ENCODE data around the gene ANAPC16. TPM values are rescaled to one million over a fixed set of nuclear protein-coding genes. Genes with fewer than 3 reads are reported as not detected.

The ANAPC16 gene
- total and polyA plus RNA-seq, 2 experiments from 2014 or later: 69.6 to 97.9 TPM

DNA sequence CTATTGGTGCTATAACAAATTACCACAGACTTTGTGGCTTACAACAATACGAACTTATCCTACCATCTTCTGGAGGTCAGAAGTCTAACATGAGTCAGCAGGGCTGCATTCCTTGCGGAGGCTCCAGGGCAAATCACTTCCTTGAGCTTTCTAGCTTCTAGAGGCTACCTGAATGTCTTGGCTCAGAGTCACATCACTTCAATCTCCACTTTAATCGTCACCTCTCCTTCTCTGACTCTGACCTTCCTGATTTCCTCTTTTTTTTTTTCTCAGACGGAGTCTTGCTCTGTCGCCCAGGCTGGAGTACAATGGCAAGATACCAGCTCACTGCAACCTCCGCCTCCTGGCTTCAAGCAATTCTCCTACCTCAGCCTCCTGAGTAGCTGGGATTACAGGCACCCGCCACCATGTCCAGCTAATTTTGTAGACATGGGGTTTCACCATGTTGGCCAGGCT is 44.6 kb upstream of the ANAPC16 start:
- peak; percentile 86 for DNase-seq
- H3K27ac ChIP-seq: peak overlapping the region; percentile 45

DNA sequence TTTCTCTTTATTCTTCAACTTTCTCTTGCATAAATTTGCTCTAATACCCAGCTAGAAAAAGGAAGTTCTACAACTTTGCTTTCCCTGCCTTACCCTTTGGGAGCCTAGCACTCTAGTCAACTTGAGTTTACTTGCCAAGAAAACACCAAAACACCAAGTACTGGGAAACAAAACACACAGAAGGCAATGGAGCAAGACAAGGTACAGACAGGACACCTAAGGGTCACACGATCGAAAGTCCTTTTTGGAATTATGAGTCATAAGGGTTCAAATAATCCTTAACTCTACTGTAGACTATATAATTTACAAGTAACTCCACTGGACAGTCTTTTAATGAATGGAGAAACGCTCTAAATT is 42.6 kb upstream of the ANAPC16 start:
- TF ChIP-seq EZH2 (IDR thresholded peaks at IDR 0.05; ENCODE audit: insufficient read depth, poor library complexity, severe bottlenecking) (no peak), EZH2phosphoT487 (IDR thresholded peaks at IDR 0.05; ENCODE audit: insufficient read depth, low read depth) (no peak)
- no peaks in the 10 kb centered on the region for H3K9me2 ChIP-seq (ENCODE audit: insufficient read depth)
- H3K4me3 ChIP-seq: no peak overlapping the region
- no peak overlapping the region for H3K9ac ChIP-seq
- no peak overlapping the region for H3K4me2 ChIP-seq (ENCODE audit: unreplicated experiment)
- peaks cover 42% of the 10 kb centered on the region for H3K4me1 ChIP-seq (ENCODE audit: insufficient read depth)
- DNase-seq: no peak
- H3K36me3 ChIP-seq (ENCODE audit: low read depth): no peaks in the 10 kb centered on the region
- no peak overlapping the region for H3K27ac ChIP-seq
- H3F3A ChIP-seq (ENCODE audit: insufficient read depth): peaks cover 54% of the 10 kb centered on the region
- 95 to 97% methylated on average over 3 of the region's 3 CpGs for WGBS, 2 experiments (ENCODE audit: low coverage in 1 of 2, low lambda C conversion rate in 2 of 2, missing lambda C conversion rate in 2 of 2)
- H3K27me3 ChIP-seq (replicated peaks; ENCODE audit: insufficient read depth): no peaks in the 10 kb centered on the region
- H2AFZ ChIP-seq: no peak overlapping the region
- no peaks in the 10 kb centered on the region for H3K79me2 ChIP-seq (ENCODE audit: insufficient read depth)
- in situ Hi-C loops (cut with MboI): no loop called here
- no peaks in the 10 kb centered on the region for H3K9me3 ChIP-seq (ENCODE audit: low read depth)
- H4K20me1 ChIP-seq (ENCODE audit: insufficient read depth): no peaks in the 10 kb centered on the region

More for the DNA sequence above, 44.6 kb upstream of the ANAPC16 start:
- WGBS, 2 experiments (ENCODE audit: low coverage in 1 of 2, low lambda C conversion rate in 2 of 2, missing lambda C conversion rate in 2 of 2): 31 to 32% methylated on average over 7 of the region's 7 CpGs
- no peaks in the 10 kb centered on the region for H3K27me3 ChIP-seq (replicated peaks; ENCODE audit: insufficient read depth)
- H3K9ac ChIP-seq: no peak overlapping the region
- H3K9me3 ChIP-seq (ENCODE audit: low read depth): no peaks in the 10 kb centered on the region
- H3F3A ChIP-seq (ENCODE audit: insufficient read depth): peaks cover 52% of the 10 kb centered on the region
- TF ChIP-seq EZH2phosphoT487 (IDR thresholded peaks at IDR 0.05; ENCODE audit: insufficient read depth, low read depth) (no peak), EZH2 (IDR thresholded peaks at IDR 0.05; ENCODE audit: insufficient read depth, poor library complexity, severe bottlenecking) (no peak)
- no peak overlapping the region for H2AFZ ChIP-seq
- peaks cover 42% of the 10 kb centered on the region for H3K4me1 ChIP-seq (ENCODE audit: insufficient read depth)
- in situ Hi-C loops (cut with MboI): no loop called here
- no peak overlapping the region for H3K4me3 ChIP-seq
- H4K20me1 ChIP-seq (ENCODE audit: insufficient read depth): no peaks in the 10 kb centered on the region
- H3K4me2 ChIP-seq (ENCODE audit: unreplicated experiment): peak overlapping the region; percentile 67
- no peaks in the 10 kb centered on the region for H3K36me3 ChIP-seq (ENCODE audit: low read depth)
- H3K79me2 ChIP-seq (ENCODE audit: insufficient read depth): 0 out of 2 replicates have a peak, but pooled peaks cover under 1% of the 10 kb centered on the region
- no peaks in the 10 kb centered on the region for H3K9me2 ChIP-seq (ENCODE audit: insufficient read depth)

DNA sequence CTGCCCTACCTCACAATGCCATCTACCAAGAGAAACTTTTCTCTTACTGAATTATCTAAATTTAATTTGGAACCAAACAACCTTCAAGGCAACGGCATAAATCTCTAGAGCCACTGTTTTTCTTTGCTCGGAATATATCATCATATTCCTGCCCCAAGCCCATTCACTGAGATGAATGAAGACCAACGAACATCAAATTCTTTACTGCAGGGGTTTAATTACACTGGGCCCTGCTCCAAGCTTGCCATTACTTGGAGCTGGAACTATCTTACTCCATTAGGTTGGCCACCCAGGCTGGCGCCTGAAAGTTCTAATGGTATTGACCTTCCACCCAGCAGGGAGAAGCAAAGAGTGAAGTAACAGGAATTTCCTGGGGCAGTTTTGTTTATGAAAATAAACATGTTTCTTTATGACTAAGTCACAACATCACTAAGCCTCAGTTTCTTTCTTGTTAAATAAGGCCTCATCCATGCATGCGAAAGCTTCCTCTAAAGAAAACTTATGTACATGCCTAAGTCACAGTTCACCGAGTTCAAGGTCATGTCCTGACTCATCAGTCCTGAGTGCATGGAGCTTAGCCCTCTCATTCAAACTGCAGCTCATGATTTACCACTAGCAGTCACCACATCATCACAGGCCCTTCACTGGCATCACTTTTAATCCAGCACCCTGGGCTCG is 42.1 kb upstream of the ANAPC16 start:
- Histone ChIP-seq H3K27ac (no peak overlapping the region), H3K4me1 (ENCODE audit: insufficient read depth) (peaks cover 42% of the 10 kb centered on the region), H4K20me1 (ENCODE audit: insufficient read depth) (no peaks in the 10 kb centered on the region), H3K79me2 (ENCODE audit: insufficient read depth) (no peaks in the 10 kb centered on the region), H3K9me2 (ENCODE audit: insufficient read depth) (no peaks in the 10 kb centered on the region), H3K36me3 (ENCODE audit: low read depth) (no peaks in the 10 kb centered on the region), H3F3A (ENCODE audit: insufficient read depth) (peaks cover 54% of the 10 kb centered on the region), H3K9ac (no peak overlapping the region), H3K9me3 (ENCODE audit: low read depth) (no peaks in the 10 kb centered on the region), H2AFZ (no peak overlapping the region), H3K4me3 (no peak overlapping the region), H3K27me3 (replicated peaks; ENCODE audit: insufficient read depth) (no peaks in the 10 kb centered on the region), H3K4me2 (ENCODE audit: unreplicated experiment) (no peak overlapping the region)
- WGBS, 2 experiments (ENCODE audit: low coverage in 1 of 2, low lambda C conversion rate in 2 of 2, missing lambda C conversion rate in 2 of 2): 86 to 87% methylated on average over 7 of the region's 7 CpGs
- TF ChIP-seq EZH2phosphoT487 (IDR thresholded peaks at IDR 0.05; ENCODE audit: insufficient read depth, low read depth): no peak
- TF ChIP-seq EZH2 (IDR thresholded peaks at IDR 0.05; ENCODE audit: insufficient read depth, poor library complexity, severe bottlenecking): no peak
- peak; percentile 4 for DNase-seq
- in situ Hi-C loops (cut with MboI): no loop called here

DNA sequence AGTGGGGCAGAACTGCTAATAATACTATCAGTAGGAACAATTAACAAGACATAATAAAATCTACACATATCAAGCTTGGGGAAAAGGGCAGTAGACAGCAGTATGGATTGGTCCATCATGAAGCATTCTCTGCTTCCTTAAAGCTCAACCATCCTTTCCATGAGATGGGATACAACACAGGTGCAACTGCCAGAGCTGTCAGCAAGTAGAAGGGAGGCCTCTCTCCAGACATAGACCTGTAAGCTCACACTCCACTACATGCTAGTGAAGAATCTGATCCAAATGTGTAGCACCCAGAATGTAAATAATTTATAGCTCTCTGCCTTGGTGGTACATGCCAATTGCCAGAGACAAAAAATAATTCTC is 41.5 kb upstream of the ANAPC16 start:
- no peak overlapping the region for H3K27ac ChIP-seq
- no peaks in the 10 kb centered on the region for H3K79me2 ChIP-seq (ENCODE audit: insufficient read depth)
- no peaks in the 10 kb centered on the region for H3K27me3 ChIP-seq (replicated peaks; ENCODE audit: insufficient read depth)
- H3K36me3 ChIP-seq (ENCODE audit: low read depth): 0 out of 2 replicates have a peak, but pooled peaks cover 3% of the 10 kb centered on the region
- peaks cover 42% of the 10 kb centered on the region for H3K4me1 ChIP-seq (ENCODE audit: insufficient read depth)
- no peaks in the 10 kb centered on the region for H3K9me3 ChIP-seq (ENCODE audit: low read depth)
- DNase-seq: no peak
- peaks cover 54% of the 10 kb centered on the region for H3F3A ChIP-seq (ENCODE audit: insufficient read depth)
- H3K9me2 ChIP-seq (ENCODE audit: insufficient read depth): no peaks in the 10 kb centered on the region
- no peak overlapping the region for H2AFZ ChIP-seq
- no peak overlapping the region for H3K4me2 ChIP-seq (ENCODE audit: unreplicated experiment)
- no peaks in the 10 kb centered on the region for H4K20me1 ChIP-seq (ENCODE audit: insufficient read depth)
- no peak overlapping the region for H3K4me3 ChIP-seq
- H3K9ac ChIP-seq: no peak overlapping the region
- no peak for TF ChIP-seq EZH2phosphoT487 (IDR thresholded peaks at IDR 0.05; ENCODE audit: insufficient read depth, low read depth)
- no peak for TF ChIP-seq EZH2 (IDR thresholded peaks at IDR 0.05; ENCODE audit: insufficient read depth, poor library complexity, severe bottlenecking)
- in situ Hi-C loops (cut with MboI): no loop called here
